GM18867 (cell line): ENCODE data around the gene BRSK2.
"Not testable (repeated sequence)": the region's sequence is repeated elsewhere in the genome, so short reads cannot be mapped to it uniquely, and the experiment has no call there.

Experiments used
- ATAC-seq: cut with Tn5 transposase; IDR thresholded peaks from one replicate; pipeline ENCODE4 v1.9.1; 2021; ENCODE audit warnings: mild to moderate bottlenecking, moderate library complexity; ENCODE audit not compliant: unreplicated experiment

The BRSK2 gene

DNA sequence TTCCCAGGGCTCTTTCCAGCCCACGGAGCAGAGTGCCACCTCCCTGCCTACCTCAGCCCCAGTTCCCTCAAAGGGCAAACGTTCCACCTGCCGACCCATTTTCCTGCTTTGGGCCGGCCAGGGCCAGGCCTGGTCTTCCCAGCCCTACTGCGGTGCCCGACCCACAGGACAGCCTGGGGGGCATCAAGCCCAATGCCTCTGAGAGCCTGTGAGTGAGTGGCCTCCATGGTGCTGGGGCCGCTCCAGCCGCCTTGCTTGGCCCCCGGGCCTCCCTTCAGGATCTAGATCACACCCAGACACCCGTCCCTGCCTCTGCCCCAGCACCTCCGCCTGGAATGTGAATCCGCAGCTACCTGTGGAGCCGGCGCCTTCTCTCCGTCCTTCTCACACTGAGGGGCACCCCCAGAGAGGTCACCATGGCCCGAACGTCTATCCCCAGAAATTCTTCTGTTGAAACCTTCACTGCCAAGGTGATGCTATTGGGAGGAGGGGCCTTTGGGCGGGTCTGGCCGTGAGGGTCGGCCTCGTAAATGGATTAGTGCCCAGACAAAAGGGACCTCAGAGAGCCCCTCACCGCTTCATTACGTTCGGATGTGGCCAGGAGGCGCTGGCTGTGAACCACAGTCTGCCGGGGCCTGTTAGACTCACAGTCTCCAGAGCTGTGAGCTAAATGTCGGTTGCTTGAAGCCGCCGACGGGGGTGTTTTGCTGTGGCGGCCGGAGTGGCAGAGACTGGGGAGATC lies 36.2 kb upstream of the BRSK2 start:
- ATAC-seq: no peak

GRCh38 chr11:1354125-1354938 lies 35.4 kb upstream of the BRSK2 start:
- ATAC-seq: no peak

DNA sequence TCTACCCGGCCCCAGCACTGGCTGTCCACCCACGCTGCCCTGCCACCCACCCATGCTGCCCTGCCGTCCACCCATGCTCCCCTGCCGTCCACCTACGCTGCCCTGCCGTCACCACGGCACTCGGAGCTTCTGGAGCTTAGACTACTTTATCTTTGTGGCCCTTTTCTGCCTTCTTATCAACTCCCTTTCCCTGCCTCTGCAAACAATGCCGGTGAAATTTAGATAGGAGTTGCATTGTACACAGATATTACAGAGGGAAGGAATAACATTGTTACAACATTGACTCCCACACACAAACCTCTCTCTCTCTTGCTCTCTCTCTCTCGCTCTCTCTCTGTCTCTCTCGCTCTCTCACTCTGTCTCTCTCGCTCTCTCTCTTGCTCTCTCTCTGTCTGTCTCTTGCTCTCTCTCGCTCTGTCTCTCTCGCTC lies 33.7 kb upstream of the BRSK2 start:
- no peak for ATAC-seq

DNA sequence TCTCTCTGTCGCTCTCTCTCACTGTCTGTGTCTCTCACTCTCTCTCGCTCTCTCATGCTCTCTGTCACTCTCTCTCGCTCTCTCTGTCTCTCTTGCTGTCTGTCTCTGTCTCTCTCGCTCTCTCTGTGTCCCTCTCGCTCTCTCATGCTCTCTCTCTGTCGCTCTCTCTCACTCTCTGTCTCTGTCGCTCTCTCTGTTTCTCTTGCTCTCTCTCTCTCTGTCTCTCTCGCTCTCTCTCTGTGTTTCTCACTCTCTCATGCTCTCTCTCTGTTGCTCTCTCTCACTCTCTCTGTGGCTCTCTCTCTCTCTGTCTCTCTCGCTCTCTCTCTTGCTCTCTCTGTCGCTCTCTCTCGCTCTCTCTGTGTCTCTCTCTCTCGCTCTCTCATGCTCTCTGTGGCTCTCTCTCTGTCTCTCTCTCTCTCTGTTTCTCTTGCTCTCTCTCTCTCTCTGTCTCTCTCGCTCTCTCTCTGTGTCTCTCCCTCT lies 33.2 kb upstream of the BRSK2 start:
- no peak for ATAC-seq

DNA sequence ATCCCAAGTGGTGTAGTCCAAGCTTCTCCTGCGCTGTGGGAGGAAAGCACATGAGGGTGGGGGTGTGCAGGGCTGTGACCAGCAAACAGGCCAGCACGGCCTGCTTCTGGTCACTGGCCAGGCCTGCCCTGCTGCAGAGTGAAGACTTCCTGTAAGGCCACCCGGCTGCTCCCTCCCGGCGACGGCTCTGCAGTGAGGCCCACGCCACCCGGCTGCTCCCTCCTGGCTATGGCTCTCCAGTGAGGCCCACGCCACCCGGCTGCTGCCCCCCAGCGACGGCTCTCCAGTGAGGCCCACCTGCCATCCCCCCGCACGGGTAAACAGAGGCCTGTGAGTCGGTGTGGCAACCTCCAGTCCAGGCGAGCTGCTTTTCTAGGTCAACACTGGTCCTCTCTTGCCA lies 31.4 kb upstream of the BRSK2 start:
- ATAC-seq: no peak

GRCh38 chr11:1358931-1359330 lies 30.8 kb upstream of the BRSK2 start:
- not testable (repeated sequence) for ATAC-seq

DNA sequence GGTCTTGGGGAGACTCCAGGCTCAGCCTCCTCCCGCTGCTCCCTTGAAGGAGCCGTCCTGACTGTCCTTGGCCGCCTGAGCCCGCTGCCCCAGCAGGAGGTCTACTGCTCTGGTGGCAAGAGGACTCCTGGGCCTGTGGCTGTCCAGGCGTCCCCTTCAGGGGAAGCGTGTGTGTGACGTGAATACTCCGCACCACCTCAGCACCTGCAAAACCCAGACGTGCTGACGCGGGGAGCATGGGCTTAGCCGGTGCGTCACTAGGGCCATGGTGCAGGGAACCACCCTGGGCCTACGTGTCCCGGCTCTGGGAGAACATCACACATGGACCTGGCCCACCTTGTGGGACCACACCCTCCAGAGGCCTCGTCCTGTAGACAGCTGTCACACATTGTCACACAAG lies 30.2 kb upstream of the BRSK2 start:
- no peak for ATAC-seq

GRCh38 chr11:1360181-1360834 lies 29.4 kb upstream of the BRSK2 start:
- no peak for ATAC-seq

DNA sequence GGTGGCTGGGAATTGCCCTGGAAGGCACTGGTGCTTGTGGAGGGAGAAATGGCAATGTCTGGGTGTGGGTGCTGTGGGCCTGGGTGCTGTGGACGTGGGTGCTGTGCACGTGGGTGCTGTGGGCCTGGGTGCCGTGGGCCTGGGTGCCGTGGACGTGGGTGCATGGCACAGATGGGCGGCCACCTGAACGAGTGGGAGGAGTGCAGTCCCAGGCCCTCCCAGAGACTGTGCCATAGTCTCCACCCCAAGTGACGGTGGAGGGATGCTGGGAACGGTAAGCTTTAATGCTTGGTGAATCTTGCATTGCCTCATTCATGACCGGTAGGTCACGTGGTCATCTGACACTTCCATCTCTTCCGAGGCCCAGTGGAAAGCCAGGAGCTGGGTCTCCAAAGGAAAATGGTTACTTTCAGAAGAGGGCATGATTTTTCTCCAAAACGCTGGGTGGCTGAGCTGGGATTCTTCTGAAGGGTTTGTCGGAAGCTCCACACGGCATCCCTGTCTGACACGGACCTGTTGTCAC lies 28.8 kb upstream of the BRSK2 start:
- ATAC-seq: no peak

GRCh38 chr11:1361882-1362281 lies 27.9 kb upstream of the BRSK2 start:
- no peak for ATAC-seq

DNA sequence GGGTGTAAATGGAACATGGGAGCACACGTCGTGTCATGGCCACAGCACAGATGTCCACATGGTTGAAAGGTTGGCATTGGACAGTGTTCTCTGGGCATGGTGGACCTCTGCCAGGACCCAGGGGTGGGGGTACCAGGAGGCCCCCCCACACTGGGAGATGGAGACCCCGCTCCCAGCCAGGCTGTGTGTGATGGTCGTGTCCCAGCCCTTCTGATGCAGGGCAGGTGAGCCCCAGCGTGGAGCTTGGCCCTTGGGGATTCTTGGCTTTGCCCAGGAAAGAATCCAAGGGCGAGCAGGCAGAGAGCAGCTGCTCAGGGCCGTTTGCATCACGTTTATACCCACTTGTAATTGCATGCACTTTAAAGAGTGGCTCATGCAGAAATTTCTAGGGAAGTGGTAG lies 22.0 kb upstream of the BRSK2 start:
- no peak for ATAC-seq

GRCh38 chr11:1368216-1368615 lies 21.5 kb upstream of the BRSK2 start:
- ATAC-seq: no peak

GRCh38 chr11:1368966-1369365 lies 20.8 kb upstream of the BRSK2 start:
- no peak for ATAC-seq

- ATAC-seq: no peak
These were observed 20.2 kb upstream of the BRSK2 start for GRCh38 chr11:1369371-1370005.

- no peak for ATAC-seq
These were observed 19.3 kb upstream of the BRSK2 start for GRCh38 chr11:1370186-1371025.

- ATAC-seq: no peak
These were observed 18.8 kb upstream of the BRSK2 start for GRCh38 chr11:1371026-1371325.

GRCh38 chr11:1371377-1371776 lies 18.4 kb upstream of the BRSK2 start:
- no peak for ATAC-seq

DNA sequence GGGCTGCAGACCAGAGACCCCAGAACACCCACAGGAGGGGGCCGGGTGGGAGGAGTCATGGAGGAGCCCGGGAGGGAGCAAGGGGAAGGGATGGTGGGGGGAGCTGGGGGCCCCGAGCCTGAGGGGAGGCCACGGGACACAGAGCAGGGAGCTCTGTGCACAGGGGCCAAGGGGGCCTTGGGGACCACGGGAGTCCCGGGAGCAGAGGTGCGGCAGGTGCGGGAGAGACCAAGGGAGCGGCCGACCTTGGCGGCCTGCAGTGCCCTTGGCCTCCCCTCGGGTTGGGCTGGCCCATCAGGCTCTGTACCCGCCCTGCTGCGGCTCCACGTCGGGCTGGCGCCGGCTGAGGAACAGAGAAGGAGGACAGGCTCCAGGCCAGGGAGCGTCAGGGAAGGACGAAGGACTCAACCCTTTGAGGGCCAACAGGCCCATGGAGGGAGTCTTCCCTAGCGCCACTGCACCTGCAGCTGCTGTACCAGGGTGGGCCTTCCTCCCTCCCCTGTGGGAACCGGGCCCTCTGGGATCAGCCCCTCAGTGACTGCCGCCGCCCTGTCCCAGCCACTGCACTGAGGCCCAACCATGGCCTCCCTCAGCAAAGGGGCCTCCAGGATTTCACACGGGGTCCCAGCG lies 17.8 kb upstream of the BRSK2 start:
- ATAC-seq: no peak

- no peak for ATAC-seq
These were observed 17.1 kb upstream of the BRSK2 start for GRCh38 chr11:1372660-1373059.
